ENCODE data around the gene SMDT1. TPM values are rescaled to one million over a fixed set of nuclear protein-coding genes. Genes with fewer than 3 reads are reported as not detected.

Gene SMDT1
- total and polyA plus RNA-seq, 2 donors from 2014 or later: 113 to 264 TPM

DNA sequence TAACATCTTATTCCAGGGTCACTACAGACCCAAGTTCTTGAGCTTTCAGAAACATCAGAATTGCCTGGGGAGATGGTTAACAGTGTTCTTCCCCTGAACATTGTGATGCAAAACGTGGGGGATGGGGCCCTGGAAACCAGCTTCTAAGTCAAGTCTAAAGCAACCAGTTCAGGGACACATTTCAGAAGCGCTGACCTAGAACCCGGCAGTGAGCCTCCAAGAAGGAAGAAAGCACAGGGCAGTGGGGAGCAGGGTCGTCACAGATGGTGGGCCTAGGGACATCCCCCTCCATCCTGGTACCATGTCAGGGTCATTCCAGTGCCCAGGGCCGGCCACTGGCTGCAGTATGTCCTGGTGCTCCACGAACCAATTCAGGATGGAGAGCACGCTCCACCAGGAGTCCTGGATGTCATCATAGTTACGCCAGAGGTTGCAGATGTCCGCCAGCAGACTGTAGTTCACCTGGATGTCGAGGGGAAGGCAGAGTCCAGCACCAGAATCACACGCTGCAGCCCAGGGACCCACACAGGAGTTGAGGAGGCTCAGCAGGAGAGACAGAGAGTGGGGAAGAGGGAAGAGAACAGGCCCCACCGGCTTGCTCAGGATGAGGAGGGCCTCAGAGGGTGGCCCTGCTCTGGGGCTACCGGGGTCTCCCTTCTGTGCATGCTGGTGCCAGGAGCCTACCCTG, 13.9 kb upstream of the SMDT1 start:
- DNase-seq (peak in 1 of 5 donors; percentile 43), FAIRE-seq (no peak)
- no peak overlapping the region for H3K9ac ChIP-seq (ENCODE audit: low read length in 3 of 3)
- TF ChIP-seq, protein P1, sequence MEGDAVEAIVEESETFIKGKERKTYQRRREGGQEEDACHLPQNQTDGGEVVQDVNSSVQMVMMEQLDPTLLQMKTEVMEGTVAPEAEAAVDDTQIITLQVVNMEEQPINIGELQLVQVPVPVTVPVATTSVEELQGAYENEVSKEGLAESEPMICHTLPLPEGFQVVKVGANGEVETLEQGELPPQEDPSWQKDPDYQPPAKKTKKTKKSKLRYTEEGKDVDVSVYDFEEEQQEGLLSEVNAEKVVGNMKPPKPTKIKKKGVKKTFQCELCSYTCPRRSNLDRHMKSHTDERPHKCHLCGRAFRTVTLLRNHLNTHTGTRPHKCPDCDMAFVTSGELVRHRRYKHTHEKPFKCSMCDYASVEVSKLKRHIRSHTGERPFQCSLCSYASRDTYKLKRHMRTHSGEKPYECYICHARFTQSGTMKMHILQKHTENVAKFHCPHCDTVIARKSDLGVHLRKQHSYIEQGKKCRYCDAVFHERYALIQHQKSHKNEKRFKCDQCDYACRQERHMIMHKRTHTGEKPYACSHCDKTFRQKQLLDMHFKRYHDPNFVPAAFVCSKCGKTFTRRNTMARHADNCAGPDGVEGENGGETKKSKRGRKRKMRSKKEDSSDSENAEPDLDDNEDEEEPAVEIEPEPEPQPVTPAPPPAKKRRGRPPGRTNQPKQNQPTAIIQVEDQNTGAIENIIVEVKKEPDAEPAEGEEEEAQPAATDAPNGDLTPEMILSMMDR (IDR thresholded peaks at IDR 0.05; ENCODE audit: borderline replicate concordance, extremely low read depth, insufficient read depth): no peak
- intact Hi-C loops (cut with DNase I): no loop called here
- H3K4me3 ChIP-seq (ENCODE audit: low read length in 3 of 3): no peak overlapping the region
- H3K4me1 ChIP-seq (ENCODE audit: control insufficient read depth in 2 of 3, insufficient read depth in 2 of 3, low read depth in 1 of 3, low read length in 3 of 3): peaks cover 0 to 12% (median 9%) of the 10 kb centered on the region in 3 donors
- H3K27ac ChIP-seq (ENCODE audit: low read depth in 2 of 2, low read length in 2 of 2): no peak overlapping the region
- no peaks in the 10 kb centered on the region for H3K27me3 ChIP-seq (ENCODE audit: control insufficient read depth, insufficient read depth, low read length)
- H3K9me3 ChIP-seq (ENCODE audit: control insufficient read depth in 2 of 3, insufficient read depth in 1 of 3, low read length in 3 of 3): no peaks in the 10 kb centered on the region
- peaks cover 0 to 8% (median under 1%) of the 10 kb centered on the region in 3 donors for H3K36me3 ChIP-seq (ENCODE audit: control insufficient read depth in 2 of 3, insufficient read depth in 3 of 3, low read length in 3 of 3)

- DNase-seq: peak in 1 of 5 donors; percentile 47
- TF ChIP-seq, protein P1 (IDR thresholded peaks at IDR 0.05; ENCODE audit: borderline replicate concordance, extremely low read depth, insufficient read depth): no peak
- Histone ChIP-seq H3K9ac (ENCODE audit: low read length in 3 of 3) (no peak overlapping the region), H3K4me3 (ENCODE audit: low read length in 3 of 3) (no peak overlapping the region), H3K36me3 (ENCODE audit: control insufficient read depth in 2 of 3, insufficient read depth in 3 of 3, low read length in 3 of 3) (peaks cover 0 to 6% (median 0%) of the 10 kb centered on the region in 3 donors), H3K27me3 (ENCODE audit: control insufficient read depth, insufficient read depth, low read length) (no peaks in the 10 kb centered on the region), H3K27ac (ENCODE audit: low read depth in 2 of 2, low read length in 2 of 2) (no peak overlapping the region), H3K9me3 (ENCODE audit: control insufficient read depth in 2 of 3, insufficient read depth in 1 of 3, low read length in 3 of 3) (no peaks in the 10 kb centered on the region), H3K4me1 (ENCODE audit: control insufficient read depth in 2 of 3, insufficient read depth in 2 of 3, low read depth in 1 of 3, low read length in 3 of 3) (peaks cover 2 to 15% (median 9%) of the 10 kb centered on the region in 3 donors)
- intact Hi-C loops (cut with DNase I): no loop called here
- FAIRE-seq: no peak
These were observed 13.3 kb upstream of the SMDT1 start for GRCh38 chr22:42066126-42066761.

- TF ChIP-seq, protein P1 (IDR thresholded peaks at IDR 0.05; ENCODE audit: borderline replicate concordance, extremely low read depth, insufficient read depth): no peak
- no peaks in the 10 kb centered on the region for H3K27me3 ChIP-seq (ENCODE audit: control insufficient read depth, insufficient read depth, low read length)
- FAIRE-seq (no peak), DNase-seq (peak in 1 of 5 donors; percentile 53)
- intact Hi-C loops (cut with DNase I): no loop called here
- H3K36me3 ChIP-seq (ENCODE audit: control insufficient read depth in 2 of 3, insufficient read depth in 3 of 3, low read length in 3 of 3): peaks cover 0 to 6% (median 0%) of the 10 kb centered on the region in 3 donors
- H3K27ac ChIP-seq (ENCODE audit: low read depth in 2 of 2, low read length in 2 of 2): no peak overlapping the region
- no peaks in the 10 kb centered on the region for H3K9me3 ChIP-seq (ENCODE audit: control insufficient read depth in 2 of 3, insufficient read depth in 1 of 3, low read length in 3 of 3)
- peaks cover 3 to 16% (median 9%) of the 10 kb centered on the region in 3 donors for H3K4me1 ChIP-seq (ENCODE audit: control insufficient read depth in 2 of 3, insufficient read depth in 2 of 3, low read depth in 1 of 3, low read length in 3 of 3)
- no peak overlapping the region for H3K4me3 ChIP-seq (ENCODE audit: low read length in 3 of 3)
- no peak overlapping the region for H3K9ac ChIP-seq (ENCODE audit: low read length in 3 of 3)
These were observed 12.6 kb upstream of the SMDT1 start for GRCh38 chr22:42066937-42067336.

Data from kidney (tissue), 14 donors.